Skeletal muscle satellite cell (primary cell): ENCODE data around the gene TCF12.

ENCODE experiments used
- H3K27me3 ChIP-seq: 2 replicates; pipeline ENCODE4 v1.7.0; 2013; ENCODE audit warnings: low read length; ENCODE audit not compliant: control insufficient read depth, insufficient read depth
- H3K36me3 ChIP-seq: 2 replicates; pipeline ENCODE4 v1.7.0; 2013; ENCODE audit warnings: mild to moderate bottlenecking, control low read depth, low read length; ENCODE audit not compliant: insufficient read depth
- H3K4me1 ChIP-seq: 2 replicates; pipeline ENCODE4 v1.7.0; 2013; ENCODE audit warnings: low read length; ENCODE audit not compliant: control insufficient read depth, insufficient read depth
- H3K4me2 ChIP-seq: 2 replicates; pipeline ENCODE4 v1.7.0; 2013; ENCODE audit warnings: mild to moderate bottlenecking, low read length
- H3K4me3 ChIP-seq: 2 replicates; pipeline ENCODE4 v1.7.0; 2013; ENCODE audit warnings: low read length
- H3K9ac ChIP-seq: 2 replicates; pipeline ENCODE4 v1.7.0; 2013; ENCODE audit warnings: mild to moderate bottlenecking, low read depth, low read length, moderate library complexity
- H3K9me3 ChIP-seq: replicated peaks from 2 replicates; pipeline ENCODE4 v1.7.0; 2013; ENCODE audit warnings: mild to moderate bottlenecking, control low read depth, low read length

Gene TCF12

GRCh38 chr15:56933410-56933809 is 15.0 kb downstream of the TCF12 start:
- H3K27me3 ChIP-seq = no peaks in the 10 kb centered on the region
- H3K4me2 ChIP-seq = no peak overlapping the region
- H3K36me3 ChIP-seq = peaks cover 13% of the 10 kb centered on the region
- H3K9ac ChIP-seq = no peak overlapping the region
- H3K4me1 ChIP-seq = peaks cover 36% of the 10 kb centered on the region
- H3K4me3 ChIP-seq = no peak overlapping the region
- H3K9me3 ChIP-seq = no peaks in the 10 kb centered on the region

- Histone ChIP-seq H3K4me1 (peaks cover 32% of the 10 kb centered on the region), H3K36me3 (peaks cover 13% of the 10 kb centered on the region), H3K9ac (no peak overlapping the region), H3K4me3 (no peak overlapping the region), H3K27me3 (no peaks in the 10 kb centered on the region), H3K9me3 (no peaks in the 10 kb centered on the region), H3K4me2 (no peak overlapping the region)
Observed at GRCh38 chr15:56933811-56934210, 15.4 kb downstream of the TCF12 start.

- Histone ChIP-seq H3K27me3 (no peaks in the 10 kb centered on the region), H3K4me1 (peaks cover 28% of the 10 kb centered on the region), H3K9me3 (no peaks in the 10 kb centered on the region), H3K9ac (no peak overlapping the region), H3K4me2 (no peak overlapping the region), H3K4me3 (no peak overlapping the region), H3K36me3 (peaks cover 13% of the 10 kb centered on the region)
Observed at GRCh38 chr15:56934269-56934668, 15.8 kb downstream of the TCF12 start.

GRCh38 chr15:56936929-56937328 is 18.5 kb downstream of the TCF12 start:
- Histone ChIP-seq H3K9me3 (no peaks in the 10 kb centered on the region), H3K4me2 (no peak overlapping the region), H3K4me1 (peaks cover 15% of the 10 kb centered on the region), H3K36me3 (peaks cover 9% of the 10 kb centered on the region), H3K9ac (no peak overlapping the region), H3K27me3 (no peaks in the 10 kb centered on the region), H3K4me3 (no peak overlapping the region)

GRCh38 chr15:56939257-56939656 is 20.8 kb downstream of the TCF12 start:
- Histone ChIP-seq H3K4me2 (no peak overlapping the region), H3K4me1 (peaks cover 20% of the 10 kb centered on the region), H3K36me3 (peaks cover 9% of the 10 kb centered on the region), H3K9me3 (no peaks in the 10 kb centered on the region), H3K9ac (no peak overlapping the region), H3K27me3 (no peaks in the 10 kb centered on the region), H3K4me3 (no peak overlapping the region)

- no peak overlapping the region for H3K9ac ChIP-seq
- H3K4me3 ChIP-seq = no peak overlapping the region
- peaks cover 6% of the 10 kb centered on the region for H3K36me3 ChIP-seq
- H3K4me1 ChIP-seq = peaks cover 20% of the 10 kb centered on the region
- no peaks in the 10 kb centered on the region for H3K9me3 ChIP-seq
- H3K27me3 ChIP-seq = no peaks in the 10 kb centered on the region
- H3K4me2 ChIP-seq = no peak overlapping the region
Observed at GRCh38 chr15:56940388-56940787, 21.9 kb downstream of the TCF12 start.

- H3K9me3 ChIP-seq = peaks cover 3% of the 10 kb centered on the region
- H3K4me2 ChIP-seq = no peak overlapping the region
- H3K4me1 ChIP-seq = peaks cover 20% of the 10 kb centered on the region
- no peaks in the 10 kb centered on the region for H3K27me3 ChIP-seq
- H3K9ac ChIP-seq = no peak overlapping the region
- no peaks in the 10 kb centered on the region for H3K36me3 ChIP-seq
- H3K4me3 ChIP-seq = no peak overlapping the region
Observed at GRCh38 chr15:56942118-56942517, 23.7 kb downstream of the TCF12 start.

- Histone ChIP-seq H3K27me3 (no peaks in the 10 kb centered on the region), H3K4me3 (no peak overlapping the region), H3K36me3 (no peaks in the 10 kb centered on the region), H3K9ac (no peak overlapping the region), H3K4me2 (peak overlapping the region; percentile 18), H3K9me3 (peaks cover 3% of the 10 kb centered on the region), H3K4me1 (peaks cover 23% of the 10 kb centered on the region)
Observed at GRCh38 chr15:56943403-56943802, 25.0 kb downstream of the TCF12 start.

GRCh38 chr15:56944485-56944884 is 26.0 kb downstream of the TCF12 start:
- Histone ChIP-seq H3K9me3 (peaks cover 3% of the 10 kb centered on the region), H3K4me1 (peaks cover 30% of the 10 kb centered on the region), H3K36me3 (no peaks in the 10 kb centered on the region), H3K9ac (no peak overlapping the region), H3K4me3 (no peak overlapping the region), H3K4me2 (no peak overlapping the region), H3K27me3 (no peaks in the 10 kb centered on the region)

GRCh38 chr15:56946150-56946549 is 27.7 kb downstream of the TCF12 start:
- Histone ChIP-seq H3K9me3 (peaks cover 3% of the 10 kb centered on the region), H3K4me1 (peaks cover 26% of the 10 kb centered on the region)

GRCh38 chr15:56948000-56948763 is 29.7 kb downstream of the TCF12 start:
- H3K4me3 ChIP-seq = no peak overlapping the region
- H3K4me1 ChIP-seq = peaks cover 21% of the 10 kb centered on the region
- peaks cover 3% of the 10 kb centered on the region for H3K9me3 ChIP-seq
- H3K4me2 ChIP-seq = peak overlapping the region; percentile 31
- H3K27me3 ChIP-seq = no peaks in the 10 kb centered on the region
- H3K9ac ChIP-seq = no peak overlapping the region
- no peaks in the 10 kb centered on the region for H3K36me3 ChIP-seq

More at GRCh38 chr15:56946150-56946549, 27.7 kb downstream of the TCF12 start:
- H3K4me3 ChIP-seq = no peak overlapping the region
- no peak overlapping the region for H3K4me2 ChIP-seq
- no peaks in the 10 kb centered on the region for H3K36me3 ChIP-seq
- H3K9ac ChIP-seq = no peak overlapping the region
- H3K27me3 ChIP-seq = no peaks in the 10 kb centered on the region

GRCh38 chr15:56948764-56949101 is 30.3 kb downstream of the TCF12 start:
- no peak overlapping the region for H3K4me3 ChIP-seq
- H3K4me2 ChIP-seq = peak overlapping the region; percentile 31
- H3K36me3 ChIP-seq = no peaks in the 10 kb centered on the region
- peaks cover 3% of the 10 kb centered on the region for H3K9me3 ChIP-seq
- H3K27me3 ChIP-seq = no peaks in the 10 kb centered on the region
- no peak overlapping the region for H3K9ac ChIP-seq
- H3K4me1 ChIP-seq = peaks cover 15% of the 10 kb centered on the region
